HCT116 (cell line): ENCODE measurements around the gene OR2A14. TPM values are rescaled to one million over a fixed set of nuclear protein-coding genes. Genes with fewer than 3 reads are reported as not detected.

Experiments
- ATAC-seq: fragments of 200-7000 bp; cut with Tn5 transposase; 2 replicates; pipeline ENCODE4 v1.9.1; 2020; ENCODE audit warnings: mild to moderate bottlenecking, moderate library complexity
- BruUV-seq: library from RNA; stranded (reverse); fragments of 400-500 nt; replicated peaks from 2 replicates; lab custom pipeline; 2021; lab: Mats Ljungman, UMichigan
- CTCF ChIA-PET: fragments of 300-600 bp; sonication (Branson Sonifier 250); formaldehyde crosslinking; loops from one replicate; lab custom pipeline; 2021; ENCODE audit warnings: antibody characterized with exemption; lab: Charles Lee
- POLR2A ChIA-PET: fragments of 300-600, 350-600 bp; sonication (Branson Sonifier 250); formaldehyde crosslinking; loops from one replicate; lab custom pipeline; 2021; ENCODE audit warnings: antibody characterized with exemption; lab: Charles Lee
- RAD21 ChIA-PET, 2 experiments: fragments of 300-600 bp; sonication (Branson Sonifier 250); formaldehyde crosslinking; loops; one replicate each; lab custom pipeline; 2023; ENCODE audit warnings: low total read pairs in 2 of 2; ENCODE audit not compliant: uncharacterized antibody in 2 of 2, unreplicated experiment in 2 of 2, low non-redundant PET in 1 of 2; lab: Charles Lee
- DNase-seq: peaks from one replicate; pipeline ENCODE4 v3.0.0-alpha.2; 2010; ENCODE audit warnings: low read depth, low spot score
- H2AFZ ChIP-seq: fragments of 200-600 bp; shearing (Covaris generic), sonication (generic); 2 replicates; pipeline ENCODE4 v1.6.1; 2017; ENCODE audit warnings: low read depth, mixed run types, mixed read lengths, antibody characterized with exemption, low read length; ENCODE audit not compliant: poor library complexity, severe bottlenecking
- H3K27ac ChIP-seq: 2 replicates; pipeline ENCODE4 v1.5.1; 2012; ENCODE audit warnings: low read depth, low read length
- H3K27me3 ChIP-seq: fragments of 200-600 bp; sonication (generic); 2 replicates; pipeline ENCODE4 v1.6.1; 2016; ENCODE audit warnings: mixed run types, low read length, mixed read lengths; ENCODE audit not compliant: insufficient read depth
- H3K36me3 ChIP-seq, 2 experiments: fragments of 200-500 bp in 1 of 2; fragments of 200-600 bp in 1 of 2; sonication (Bioruptor generic) in 1 of 2; sonication (generic) in 1 of 2; 2 replicates each; pipeline versions ENCODE4 v1.5.1 to v1.6.1; 2014 to 2016; ENCODE audit warnings: low read length in 2 of 2, inconsistent platforms in 1 of 2, mixed read lengths in 1 of 2, mixed run types in 1 of 2; ENCODE audit not compliant: insufficient read depth in 2 of 2, control insufficient read depth in 1 of 2
- H3K4me1 ChIP-seq, 2 experiments: fragments of 200-600 bp in 1 of 2; sonication (generic) in 1 of 2; 2 replicates each; pipeline versions ENCODE4 v1.5.1 to v1.6.1; 2012 to 2017; ENCODE audit warnings: low read length in 2 of 2, inconsistent platforms in 1 of 2, mild to moderate bottlenecking in 1 of 2, mixed read lengths in 1 of 2, mixed run types in 1 of 2, moderate library complexity in 1 of 2; ENCODE audit not compliant: insufficient read depth in 2 of 2, control insufficient read depth in 1 of 2
- H3K4me2 ChIP-seq: fragments of 200-600 bp; sonication (generic); 2 replicates; pipeline ENCODE4 v1.6.1; 2017; ENCODE audit warnings: mixed run types, low read length, mixed read lengths
- H3K4me3 ChIP-seq, 2 experiments: fragments of 200-600 bp in 1 of 2; sonication (generic) in 1 of 2; replicated peaks in 1 of 2; 2 replicates each; pipeline ENCODE4 v1.5.1; 2011 to 2016; ENCODE audit warnings: low read length in 2 of 2, control low read depth in 1 of 2, low read depth in 1 of 2, mild to moderate bottlenecking in 1 of 2, mixed read lengths in 1 of 2, mixed run types in 1 of 2
- H3K79me2 ChIP-seq: fragments of 200-600 bp; sonication (generic); 2 replicates; pipeline ENCODE4 v1.6.1; 2017; ENCODE audit warnings: mild to moderate bottlenecking, mixed run types, low read length, moderate library complexity, mixed read lengths; ENCODE audit not compliant: insufficient read depth
- H3K9ac ChIP-seq: fragments of 200-600 bp; sonication (generic); 2 replicates; pipeline ENCODE4 v1.6.1; 2016; ENCODE audit warnings: low read length, mixed read lengths
- H3K9me2 ChIP-seq: fragments of 200-600 bp; sonication (generic), shearing (Covaris generic); 2 replicates; pipeline ENCODE4 v1.6.1; 2017; ENCODE audit warnings: mixed run types, mild to moderate bottlenecking, moderate library complexity; ENCODE audit not compliant: insufficient read depth
- H3K9me3 ChIP-seq, 2 experiments: fragments of 200-500 bp in 1 of 2; fragments of 200-600 bp in 1 of 2; sonication (Bioruptor generic) in 1 of 2; sonication (generic) in 1 of 2; 2 replicates each; pipeline ENCODE4 v1.6.1; 2014 to 2017; ENCODE audit warnings: low read length in 2 of 2, mixed read lengths in 2 of 2, inconsistent platforms in 1 of 2, low read depth in 1 of 2, mild to moderate bottlenecking in 1 of 2, mixed run types in 1 of 2, moderate library complexity in 1 of 2; ENCODE audit not compliant: control insufficient read depth in 1 of 2, insufficient read depth in 1 of 2
- H4K20me1 ChIP-seq: fragments of 200-600 bp; sonication (generic), shearing (Covaris generic); 2 replicates; pipeline ENCODE4 v1.6.1; 2017; ENCODE audit warnings: mixed run types, mild to moderate bottlenecking, moderate library complexity; ENCODE audit not compliant: insufficient read depth
- CBX3 ChIP-seq: IDR thresholded peaks from 2 replicates; pipeline ENCODE4 v1.6.1; 2012; ENCODE audit warnings: low read depth
- CEBPB ChIP-seq: IDR thresholded peaks from 2 replicates; pipeline ENCODE4 v1.6.1; 2012; ENCODE audit warnings: low read depth
- EGR1 ChIP-seq: IDR thresholded peaks from 2 replicates; pipeline ENCODE4 v1.6.1; 2012; ENCODE audit warnings: low read depth
- ELF1 ChIP-seq: IDR thresholded peaks from 2 replicates; pipeline ENCODE4 v1.6.1; 2012; ENCODE audit warnings: low read depth, borderline replicate concordance
- EZH2 ChIP-seq: fragments of 200-600 bp; sonication (generic); IDR thresholded peaks from 2 replicates; pipeline ENCODE4 v1.6.1; 2017; ENCODE audit warnings: antibody characterized with exemption, mixed run types
- EZH2phosphoT487 ChIP-seq: fragments of 200-600 bp; IDR thresholded peaks from 2 replicates; pipeline ENCODE4 v1.6.1; 2018; ENCODE audit warnings: antibody characterized with exemption, borderline replicate concordance
- FOSL1 ChIP-seq: IDR thresholded peaks from 2 replicates; pipeline ENCODE4 v1.6.1; 2012; ENCODE audit warnings: low read depth
- JUND ChIP-seq: IDR thresholded peaks from 2 replicates; pipeline ENCODE4 v1.6.1; 2012
- POLR2A ChIP-seq: IDR thresholded peaks from 2 replicates; pipeline ENCODE4 v1.7.0; 2011; ENCODE audit warnings: borderline replicate concordance; ENCODE audit not compliant: insufficient read depth, insufficient read length; ENCODE audit errors: extremely low read depth
- RAD21 ChIP-seq: IDR thresholded peaks from 2 replicates; pipeline ENCODE4 v1.6.1; 2012; ENCODE audit warnings: low read depth, mild to moderate bottlenecking
- SIN3A ChIP-seq: IDR thresholded peaks from 2 replicates; pipeline ENCODE4 v1.6.1; 2012; ENCODE audit warnings: low read depth
- SP1 ChIP-seq: IDR thresholded peaks from 2 replicates; pipeline ENCODE4 v1.6.1; 2012; ENCODE audit warnings: low read depth
- SRF ChIP-seq: IDR thresholded peaks from 2 replicates; pipeline ENCODE4 v1.6.1; 2012; ENCODE audit warnings: low read depth
- YY1 ChIP-seq: IDR thresholded peaks from 2 replicates; pipeline ENCODE4 v1.6.1; 2011; ENCODE audit warnings: low read length, low read depth, moderate library complexity, mild to moderate bottlenecking; ENCODE audit not compliant: insufficient replicate concordance; ENCODE audit errors: extremely low read depth
- ZFX ChIP-seq: fragments of 450-650 bp; IDR thresholded peaks from 2 replicates; pipeline ENCODE4 v1.6.1; 2017
- ZNF274 ChIP-seq: fragments of 200-500 bp; sonication (Bioruptor generic); IDR thresholded peaks from 2 replicates; pipeline ENCODE4 v1.6.1; 2014; ENCODE audit warnings: mild to moderate bottlenecking, low read depth, low read length, inconsistent platforms
- intact Hi-C: fragments of 100-400 bp; cut with micrococcal nuclease; formaldehyde crosslinking; loops from 2 replicates; pipeline ENCODE4 v1.10.0; 2022
- total RNA-seq: library from RNA; stranded (reverse); gene quantifications from one replicate; pipeline ENCODE4 v1.2.1, GENCODE V29; 2021; ENCODE audit not compliant: unreplicated experiment
- TF ChIP-seq, protein P1 (sequence below), 3 experiments: fragments of 200-600 bp in 1 of 3; sonication (generic) in 1 of 3; IDR thresholded peaks in 2 of 3; conservative IDR thresholded peaks in 1 of 3; 2 replicates each; pipeline ENCODE4 v1.5.1; 2012 to 2017; ENCODE audit warnings: low read depth in 2 of 3, low read length in 2 of 3, antibody characterized with exemption in 1 of 3, borderline replicate concordance in 1 of 3, control low read depth in 1 of 3, mild to moderate bottlenecking in 1 of 3, mixed read lengths in 1 of 3, mixed run types in 1 of 3, moderate library complexity in 1 of 3; ENCODE audit not compliant: insufficient read depth in 1 of 3
- TF ChIP-seq, protein P2 (sequence below): IDR thresholded peaks from 2 replicates; pipeline ENCODE4 v1.6.1; 2012
- TF ChIP-seq, protein P3 (sequence below): IDR thresholded peaks from 2 replicates; pipeline ENCODE4 v1.6.1; 2012
- TF ChIP-seq, protein P4 (sequence below): IDR thresholded peaks from 2 replicates; pipeline ENCODE4 v1.6.1; 2012; ENCODE audit warnings: low read depth

OR2A14 gene
- total RNA-seq, 1 experiment from 2014 or later: not detected

DNA sequence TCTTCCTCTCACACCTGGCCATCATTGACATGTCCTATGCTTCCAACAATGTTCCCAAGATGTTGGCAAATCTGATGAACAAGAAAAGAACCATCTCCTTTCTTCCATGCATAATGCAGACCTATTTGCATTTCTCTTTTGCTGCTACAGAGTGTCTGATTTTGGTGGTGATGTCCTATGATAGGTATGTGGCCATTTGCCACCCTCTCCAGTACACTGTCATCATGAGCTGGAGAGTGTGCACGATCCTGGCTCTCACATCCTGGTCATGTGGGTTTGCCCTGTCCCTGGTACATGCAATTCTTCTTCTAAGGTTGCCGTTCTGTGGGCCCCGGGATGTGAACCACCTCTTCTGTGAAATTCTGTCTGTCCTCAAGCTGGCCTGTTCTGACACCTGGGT lies 19.2 kb downstream of the OR2A14 start:
- DNase-seq: no peak
- H3K27me3 ChIP-seq: no peaks in the 10 kb centered on the region
- H3K27ac ChIP-seq: no peak overlapping the region
- no peaks in the 10 kb centered on the region for H4K20me1 ChIP-seq
- no peaks in the 10 kb centered on the region for H3K79me2 ChIP-seq
- no TSS peak for BruUV-seq
- no peaks in the 10 kb centered on the region for H3K4me1 ChIP-seq
- intact Hi-C loops: no loop called here
- no peak overlapping the region for H3K9ac ChIP-seq
- no peak for TF ChIP-seq EGR1
- no peak for TF ChIP-seq FOSL1
- TF ChIP-seq CBX3: no peak
- no peak for TF ChIP-seq YY1
- no peak for TF ChIP-seq ZNF274
- no peak for TF ChIP-seq POLR2A
- TF ChIP-seq, protein P1, sequence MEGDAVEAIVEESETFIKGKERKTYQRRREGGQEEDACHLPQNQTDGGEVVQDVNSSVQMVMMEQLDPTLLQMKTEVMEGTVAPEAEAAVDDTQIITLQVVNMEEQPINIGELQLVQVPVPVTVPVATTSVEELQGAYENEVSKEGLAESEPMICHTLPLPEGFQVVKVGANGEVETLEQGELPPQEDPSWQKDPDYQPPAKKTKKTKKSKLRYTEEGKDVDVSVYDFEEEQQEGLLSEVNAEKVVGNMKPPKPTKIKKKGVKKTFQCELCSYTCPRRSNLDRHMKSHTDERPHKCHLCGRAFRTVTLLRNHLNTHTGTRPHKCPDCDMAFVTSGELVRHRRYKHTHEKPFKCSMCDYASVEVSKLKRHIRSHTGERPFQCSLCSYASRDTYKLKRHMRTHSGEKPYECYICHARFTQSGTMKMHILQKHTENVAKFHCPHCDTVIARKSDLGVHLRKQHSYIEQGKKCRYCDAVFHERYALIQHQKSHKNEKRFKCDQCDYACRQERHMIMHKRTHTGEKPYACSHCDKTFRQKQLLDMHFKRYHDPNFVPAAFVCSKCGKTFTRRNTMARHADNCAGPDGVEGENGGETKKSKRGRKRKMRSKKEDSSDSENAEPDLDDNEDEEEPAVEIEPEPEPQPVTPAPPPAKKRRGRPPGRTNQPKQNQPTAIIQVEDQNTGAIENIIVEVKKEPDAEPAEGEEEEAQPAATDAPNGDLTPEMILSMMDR (IDR thresholded peaks at IDR 0.05 in 2 of 3, conservative IDR thresholded peaks at IDR 0.05 in 1 of 3; ENCODE audit: borderline replicate concordance in 1 of 3, insufficient read depth in 1 of 3, low read depth in 2 of 3, low read length in 2 of 3): no peak
- TF ChIP-seq, protein P2, sequence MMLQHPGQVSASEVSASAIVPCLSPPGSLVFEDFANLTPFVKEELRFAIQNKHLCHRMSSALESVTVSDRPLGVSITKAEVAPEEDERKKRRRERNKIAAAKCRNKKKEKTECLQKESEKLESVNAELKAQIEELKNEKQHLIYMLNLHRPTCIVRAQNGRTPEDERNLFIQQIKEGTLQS: no peak
- TF ChIP-seq EZH2phosphoT487: no peak
- TF ChIP-seq JUND: no peak
- no peak for TF ChIP-seq CEBPB
- no peak for TF ChIP-seq EZH2
- no peak for TF ChIP-seq SRF
- no peak for TF ChIP-seq SP1
- TF ChIP-seq ZFX: no peak
- TF ChIP-seq, protein P3, sequence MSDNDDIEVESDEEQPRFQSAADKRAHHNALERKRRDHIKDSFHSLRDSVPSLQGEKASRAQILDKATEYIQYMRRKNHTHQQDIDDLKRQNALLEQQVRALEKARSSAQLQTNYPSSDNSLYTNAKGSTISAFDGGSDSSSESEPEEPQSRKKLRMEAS: no peak
- no peak for TF ChIP-seq ELF1
- TF ChIP-seq RAD21: no peak
- TF ChIP-seq, protein P4, sequence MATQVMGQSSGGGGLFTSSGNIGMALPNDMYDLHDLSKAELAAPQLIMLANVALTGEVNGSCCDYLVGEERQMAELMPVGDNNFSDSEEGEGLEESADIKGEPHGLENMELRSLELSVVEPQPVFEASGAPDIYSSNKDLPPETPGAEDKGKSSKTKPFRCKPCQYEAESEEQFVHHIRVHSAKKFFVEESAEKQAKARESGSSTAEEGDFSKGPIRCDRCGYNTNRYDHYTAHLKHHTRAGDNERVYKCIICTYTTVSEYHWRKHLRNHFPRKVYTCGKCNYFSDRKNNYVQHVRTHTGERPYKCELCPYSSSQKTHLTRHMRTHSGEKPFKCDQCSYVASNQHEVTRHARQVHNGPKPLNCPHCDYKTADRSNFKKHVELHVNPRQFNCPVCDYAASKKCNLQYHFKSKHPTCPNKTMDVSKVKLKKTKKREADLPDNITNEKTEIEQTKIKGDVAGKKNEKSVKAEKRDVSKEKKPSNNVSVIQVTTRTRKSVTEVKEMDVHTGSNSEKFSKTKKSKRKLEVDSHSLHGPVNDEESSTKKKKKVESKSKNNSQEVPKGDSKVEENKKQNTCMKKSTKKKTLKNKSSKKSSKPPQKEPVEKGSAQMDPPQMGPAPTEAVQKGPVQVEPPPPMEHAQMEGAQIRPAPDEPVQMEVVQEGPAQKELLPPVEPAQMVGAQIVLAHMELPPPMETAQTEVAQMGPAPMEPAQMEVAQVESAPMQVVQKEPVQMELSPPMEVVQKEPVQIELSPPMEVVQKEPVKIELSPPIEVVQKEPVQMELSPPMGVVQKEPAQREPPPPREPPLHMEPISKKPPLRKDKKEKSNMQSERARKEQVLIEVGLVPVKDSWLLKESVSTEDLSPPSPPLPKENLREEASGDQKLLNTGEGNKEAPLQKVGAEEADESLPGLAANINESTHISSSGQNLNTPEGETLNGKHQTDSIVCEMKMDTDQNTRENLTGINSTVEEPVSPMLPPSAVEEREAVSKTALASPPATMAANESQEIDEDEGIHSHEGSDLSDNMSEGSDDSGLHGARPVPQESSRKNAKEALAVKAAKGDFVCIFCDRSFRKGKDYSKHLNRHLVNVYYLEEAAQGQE: no peak
- TF ChIP-seq SIN3A: no peak
- ChIA-PET RAD21 (no interaction called here), CTCF (no interaction called here), POLR2A (no interaction called here)
- H3K4me3 ChIP-seq: no peak overlapping the region
- no peak for ATAC-seq
- H3K36me3 ChIP-seq: no peaks in the 10 kb centered on the region
- no peak overlapping the region for H2AFZ ChIP-seq
- H3K9me2 ChIP-seq: no peaks in the 10 kb centered on the region
- H3K9me3 ChIP-seq: no peaks in the 10 kb centered on the region; a peak in 1 of 4 replicates
- no peak overlapping the region for H3K4me2 ChIP-seq
